ENCODE data around the gene TNF. TPM values are rescaled to one million over a fixed set of nuclear protein-coding genes. Genes with fewer than 3 reads are reported as not detected.
A peak's percentile ranks its signal among the peaks of the same experiment; 100 is the strongest.

The TNF gene
- total RNA-seq, 4 donors from 2014 or later, result 0.81 TPM; not detected in 3

GRCh38 chr6:31569861-31570536 is 5.4 kb upstream of the TNF start:
- 50 to 83% methylated on average over 1 of the region's 1 CpG for WGBS, 2 donors (ENCODE audit: low coverage in 1 of 2)
- TF ChIP-seq CTCF (IDR thresholded peaks at IDR 0.05) (no peak), EP300 (IDR thresholded peaks at IDR 0.05) (no peak), POLR2AphosphoS5 (IDR thresholded peaks at IDR 0.05) (no peak), POLR2A (IDR thresholded peaks at IDR 0.05) (no peak)
- H3K36me3 ChIP-seq, result no peaks in the 10 kb centered on the region
- H3K27me3 ChIP-seq, result peaks cover 55% of the 10 kb centered on the region
- H3K4me3 ChIP-seq, result no peak overlapping the region
- H3K4me1 ChIP-seq, result no peaks in the 10 kb centered on the region
- no peak for ATAC-seq
- no peak overlapping the region for H3K27ac ChIP-seq
- no peaks in the 10 kb centered on the region for H3K9me3 ChIP-seq

GRCh38 chr6:31572041-31572911 is 3.1 kb upstream of the TNF start, which contains the start of gene LTA:
TSS of gene LTA (plus strand) at chr6:31572289. CDS start at chr6:31572743, 454 bp downstream.
- 72 to 83% methylated on average over 6 to 18 of the region's 27 CpGs for WGBS, 2 donors (ENCODE audit: low coverage in 1 of 2)
- Histone ChIP-seq H3K27me3 (peaks cover 40% of the 10 kb centered on the region), H3K27ac (no peak within 1 kb of the TSS), H3K9me3 (no peaks in the 10 kb centered on the region), H3K36me3 (no peaks in the 10 kb centered on the region), H3K4me3 (no peak within 1 kb of the TSS), H3K4me1 (no peaks in the 10 kb centered on the region)
- TF ChIP-seq POLR2AphosphoS5 (IDR thresholded peaks at IDR 0.05) (no peak), POLR2A (IDR thresholded peaks at IDR 0.05) (no peak), EP300 (IDR thresholded peaks at IDR 0.05) (no peak)
- ATAC-seq, result no peak

- Histone ChIP-seq H3K36me3 (no peaks in the 10 kb centered on the region), H3K27me3 (peaks cover 29% of the 10 kb centered on the region), H3K4me3 (no peak overlapping the region), H3K4me1 (no peaks in the 10 kb centered on the region), H3K9me3 (no peaks in the 10 kb centered on the region), H3K27ac (no peak overlapping the region)
- ATAC-seq, result no peak
- 85 to 100% methylated on average over 3 to 9 of the region's 9 CpGs for WGBS, 2 donors (ENCODE audit: low coverage in 1 of 2)
- TF ChIP-seq EP300 (IDR thresholded peaks at IDR 0.05), result no peak
- no peak for TF ChIP-seq CTCF (IDR thresholded peaks at IDR 0.05)
- TF ChIP-seq POLR2AphosphoS5 (IDR thresholded peaks at IDR 0.05), result no peak
- TF ChIP-seq POLR2A (IDR thresholded peaks at IDR 0.05), result no peak
These were observed 1.9 kb upstream of the TNF start for GRCh38 chr6:31573239-31574105.

GRCh38 chr6:31574106-31575061 is 981 bp upstream of the TNF start:
- H3K4me1 ChIP-seq, result no peaks in the 10 kb centered on the region
- 68 to 76% methylated on average over 6 to 10 of the region's 14 CpGs for WGBS, 2 donors (ENCODE audit: low coverage in 1 of 2)
- H3K27ac ChIP-seq, result peak overlapping the region in 1 of 4 donors; percentile 71
- H3K27me3 ChIP-seq, result peaks cover 20% of the 10 kb centered on the region
- ATAC-seq, result no peak
- no peaks in the 10 kb centered on the region for H3K36me3 ChIP-seq
- no peak overlapping the region for H3K4me3 ChIP-seq
- H3K9me3 ChIP-seq, result no peaks in the 10 kb centered on the region
- TF ChIP-seq POLR2A (IDR thresholded peaks at IDR 0.05), result no peak
- no peak for TF ChIP-seq CTCF (IDR thresholded peaks at IDR 0.05)
- TF ChIP-seq POLR2AphosphoS5 (IDR thresholded peaks at IDR 0.05), result no peak
- TF ChIP-seq EP300 (IDR thresholded peaks at IDR 0.05), result no peak

Data from gastroesophageal sphincter (tissue), 4 donors.